Measurements from ENCODE around the gene CYTH4.

DNA sequence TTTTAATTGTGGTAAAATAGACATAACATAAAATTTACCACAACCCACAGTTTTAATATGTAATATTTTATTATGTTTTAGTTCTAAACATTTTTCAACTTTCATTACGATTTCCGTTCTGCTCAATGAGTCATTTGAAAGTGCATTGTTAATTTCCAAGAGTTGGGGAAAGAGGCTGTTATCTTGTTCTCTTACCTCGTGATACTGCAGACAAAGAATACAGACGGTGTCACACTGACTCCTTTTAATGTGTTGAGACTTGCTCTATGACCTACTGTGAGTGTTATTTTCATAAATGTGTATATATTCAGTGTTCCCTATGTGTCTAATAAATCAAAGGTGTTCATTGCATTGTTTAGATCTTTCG lies 27.5 kb upstream of the CYTH4 start:
- TF ChIP-seq, protein P1, sequence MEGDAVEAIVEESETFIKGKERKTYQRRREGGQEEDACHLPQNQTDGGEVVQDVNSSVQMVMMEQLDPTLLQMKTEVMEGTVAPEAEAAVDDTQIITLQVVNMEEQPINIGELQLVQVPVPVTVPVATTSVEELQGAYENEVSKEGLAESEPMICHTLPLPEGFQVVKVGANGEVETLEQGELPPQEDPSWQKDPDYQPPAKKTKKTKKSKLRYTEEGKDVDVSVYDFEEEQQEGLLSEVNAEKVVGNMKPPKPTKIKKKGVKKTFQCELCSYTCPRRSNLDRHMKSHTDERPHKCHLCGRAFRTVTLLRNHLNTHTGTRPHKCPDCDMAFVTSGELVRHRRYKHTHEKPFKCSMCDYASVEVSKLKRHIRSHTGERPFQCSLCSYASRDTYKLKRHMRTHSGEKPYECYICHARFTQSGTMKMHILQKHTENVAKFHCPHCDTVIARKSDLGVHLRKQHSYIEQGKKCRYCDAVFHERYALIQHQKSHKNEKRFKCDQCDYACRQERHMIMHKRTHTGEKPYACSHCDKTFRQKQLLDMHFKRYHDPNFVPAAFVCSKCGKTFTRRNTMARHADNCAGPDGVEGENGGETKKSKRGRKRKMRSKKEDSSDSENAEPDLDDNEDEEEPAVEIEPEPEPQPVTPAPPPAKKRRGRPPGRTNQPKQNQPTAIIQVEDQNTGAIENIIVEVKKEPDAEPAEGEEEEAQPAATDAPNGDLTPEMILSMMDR (IDR thresholded peaks at IDR 0.05) = no peak
- TF ChIP-seq EZH2phosphoT487 (IDR thresholded peaks at IDR 0.05) (no peak), EZH2 (IDR thresholded peaks at IDR 0.05) (no peak)

Data from neural progenitor cell (in vitro differentiated cells).